ENCODE measurements around the gene DOCK7. TPM values are rescaled to one million over a fixed set of nuclear protein-coding genes. Genes with fewer than 3 reads are reported as not detected.

Gene DOCK7
- total and polyA plus RNA-seq, 2 of the 8 experiments (the other 6 are each of a cell fraction or from before 2014, with no cell fraction given) = 10.2 to 33.7 TPM

DNA sequence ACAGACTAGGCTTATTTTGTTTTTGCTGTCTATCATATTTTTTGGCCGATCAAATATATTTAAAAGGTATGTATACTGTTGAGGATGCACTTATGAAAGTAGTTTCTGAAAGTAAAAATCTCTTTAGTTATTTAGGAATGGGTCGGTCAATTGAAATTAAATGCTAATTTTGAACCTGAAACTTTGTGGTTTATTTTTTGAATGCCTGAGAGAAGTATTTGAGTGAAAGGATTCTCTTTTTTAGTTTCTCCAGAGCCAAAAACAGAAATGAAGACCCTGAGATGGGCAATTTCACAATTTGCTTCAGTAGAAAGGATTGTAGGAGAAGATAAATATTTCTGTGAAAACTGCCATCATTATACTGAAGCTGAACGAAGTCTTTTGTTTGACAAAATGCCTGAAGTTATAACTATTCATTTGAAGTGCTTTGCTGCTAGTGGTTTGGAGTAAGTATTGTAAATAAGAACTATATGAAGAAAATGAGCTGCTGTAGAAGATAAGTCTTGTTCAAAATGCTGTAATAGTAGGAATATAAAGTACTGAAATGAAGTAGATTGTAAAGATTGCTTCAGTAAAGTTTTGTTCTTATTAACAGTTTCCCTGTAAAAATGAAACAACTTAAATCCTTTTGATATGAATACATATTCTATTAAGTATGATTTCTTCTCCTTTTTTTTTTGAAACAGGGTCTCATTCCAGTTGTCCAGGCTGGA, 239.8 kb downstream of the DOCK7 start:
- Histone ChIP-seq H2BK15ac (ENCODE audit: low read length) (no peak overlapping the region), H3K14ac (ENCODE audit: insufficient read length) (no peak overlapping the region), H3K9ac (replicated peaks in 1 of 4; ENCODE audit: extremely low read depth in 1 of 4, low read depth in 3 of 4, low read length in 3 of 4) (no peak overlapping the region), H2BK120ac (replicated peaks; ENCODE audit: low read depth, low read length) (no peak overlapping the region), H2BK5ac (ENCODE audit: low read depth, low read length) (no peak overlapping the region), H3K36me3 (ENCODE audit: control insufficient read depth in 2 of 4, insufficient read depth in 4 of 4, low read length in 3 of 4) (peaks cover 12 to 90% (median 51%) of the 10 kb centered on the region in 4 experiments), H3K27ac (ENCODE audit: low read depth, low read length) (no peak overlapping the region), H2BK12ac (ENCODE audit: low read depth, low read length) (no peak overlapping the region), H3K18ac (ENCODE audit: extremely low read depth, low read length) (no peak overlapping the region), H3K9me3 (ENCODE audit: insufficient read depth in 2 of 2, low read depth in 1 of 2, low read length in 1 of 2) (no peaks in the 10 kb centered on the region), H2AK5ac (ENCODE audit: low read depth, low read length) (no peak overlapping the region), H3K4me3 (ENCODE audit: extremely low read depth in 1 of 4, insufficient read depth in 2 of 4, low read depth in 3 of 4, low read length in 4 of 4) (no peak overlapping the region), H3K23me2 (ENCODE audit: low read depth, low read length) (no peaks in the 10 kb centered on the region), H3K79me2 (ENCODE audit: control insufficient read depth in 1 of 2, insufficient read depth in 2 of 2, low read length in 2 of 2) (peaks cover 0 to 7% of the 10 kb centered on the region in 2 experiments; a peak in 2 of 4 replicates), H3K56ac (replicated peaks; ENCODE audit: insufficient read length, low read depth, low read length) (no peak overlapping the region), H3K4ac (replicated peaks; ENCODE audit: insufficient read length, low read depth, low read length) (no peak overlapping the region), H4K5ac (ENCODE audit: insufficient read length, low read depth, low read length) (no peak overlapping the region), H4K20me1 (replicated peaks in 1 of 2; ENCODE audit: control insufficient read depth in 1 of 2, insufficient read depth in 2 of 2, low read length in 2 of 2) (peaks cover 0 to 2% of the 10 kb centered on the region in 2 experiments), H3K4me2 (ENCODE audit: insufficient read depth in 1 of 2, low read depth in 2 of 2, low read length in 2 of 2) (no peak overlapping the region), H3K23ac (ENCODE audit: insufficient read length) (no peak overlapping the region), H2AFZ (ENCODE audit: low read length) (no peak overlapping the region), H3K27me3 (replicated peaks in 1 of 4; ENCODE audit: control insufficient read depth in 3 of 4, extremely low read depth in 1 of 4, insufficient read depth in 3 of 4, low read length in 3 of 4) (no peaks in the 10 kb centered on the region), H3K79me1 (ENCODE audit: low read depth, low read length) (no peaks in the 10 kb centered on the region), H3K4me1 (replicated peaks in 1 of 4; ENCODE audit: control insufficient read depth in 3 of 4, insufficient read depth in 4 of 4, low read length in 3 of 4) (no peaks in the 10 kb centered on the region), H4K8ac (ENCODE audit: extremely low read depth, insufficient read depth, low read length) (no peak overlapping the region), H2BK20ac (ENCODE audit: low read length) (no peak overlapping the region), H4K91ac (replicated peaks; ENCODE audit: insufficient read length, low read length) (no peak overlapping the region)
- CTCF ChIA-PET (ENCODE audit: partially characterized antibody) = no interaction called here
- 89% methylated on average over 3 of the region's 3 CpGs; no CpG with 5 or more reads in 1 of the 2 experiments for WGBS, 2 experiments (ENCODE audit: extremely low coverage in 1 of 2, insufficient coverage in 1 of 2, insufficient read length in 1 of 2, insufficient replicate concordance in 2 of 2, low coverage in 1 of 2, low lambda C conversion rate in 2 of 2, missing lambda C conversion rate in 1 of 2)
- POLR2A ChIA-PET (ENCODE audit: partially characterized antibody) = no interaction called here
- DNase-seq (ENCODE audit: low read depth in 1 of 2, low spot score in 2 of 2) (no peak), FAIRE-seq (no peak)
- TF ChIP-seq TAF1 (IDR thresholded peaks at IDR 0.05; ENCODE audit: low read depth, low read length) (no peak), MAX (IDR thresholded peaks at IDR 0.05) (no peak), BACH1 (IDR thresholded peaks at IDR 0.05; ENCODE audit: low read length) (no peak), YY1 (IDR thresholded peaks at IDR 0.05; ENCODE audit: low read depth, low read length) (no peak), FOSL1 (IDR thresholded peaks at IDR 0.05; ENCODE audit: insufficient read depth, low read depth, low read length) (no peak)

All from H1 (cell line).